CD4-positive, alpha-beta T cell treated with Interleukin-21 for 1 hour (primary cell): Measurements from ENCODE around the gene KCNJ18.
"Not testable (repeated sequence)": the region's sequence is repeated elsewhere in the genome, so short reads cannot be mapped to it uniquely, and the experiment has no call there.

Experiments used
- DNase-seq: peaks from one replicate; pipeline ENCODE4 v3.0.0-alpha.2; 2020

The KCNJ18 gene

GRCh38 chr17:21737015-21737580, 44.8 kb downstream of the KCNJ18 start:
- DNase-seq = not testable (repeated sequence)

GRCh38 chr17:21738241-21738640, 45.9 kb downstream of the KCNJ18 start:
- DNase-seq = not testable (repeated sequence)

- DNase-seq = not testable (repeated sequence)
Observed at GRCh38 chr17:21738877-21739474, 46.7 kb downstream of the KCNJ18 start.

GRCh38 chr17:21739485-21739884, 47.2 kb downstream of the KCNJ18 start:
- not testable (repeated sequence) for DNase-seq

GRCh38 chr17:21740836-21741235, 48.5 kb downstream of the KCNJ18 start:
- not testable (repeated sequence) for DNase-seq

- DNase-seq = not testable (repeated sequence)
Observed at GRCh38 chr17:21741520-21741919, 49.2 kb downstream of the KCNJ18 start.

GRCh38 chr17:21742326-21742725, 50.0 kb downstream of the KCNJ18 start:
- no peak for DNase-seq

GRCh38 chr17:21744151-21744550, 51.8 kb downstream of the KCNJ18 start:
- not testable (repeated sequence) for DNase-seq

- DNase-seq = not testable (repeated sequence)
Observed at GRCh38 chr17:21744621-21745020, 52.3 kb downstream of the KCNJ18 start.

GRCh38 chr17:21745385-21746054, 53.2 kb downstream of the KCNJ18 start:
- not testable (repeated sequence) for DNase-seq

GRCh38 chr17:21746415-21746814, 54.1 kb downstream of the KCNJ18 start:
- not testable (repeated sequence) for DNase-seq

- not testable (repeated sequence) for DNase-seq
Observed at GRCh38 chr17:21747195-21747915, 55.0 kb downstream of the KCNJ18 start.

- not testable (repeated sequence) for DNase-seq
Observed at GRCh38 chr17:21748686-21749085, 56.4 kb downstream of the KCNJ18 start.

GRCh38 chr17:21749696-21750531, 57.6 kb downstream of the KCNJ18 start:
- DNase-seq = not testable (repeated sequence)

- DNase-seq = not testable (repeated sequence)
Observed at GRCh38 chr17:21751111-21751510, 58.8 kb downstream of the KCNJ18 start.
